Activated CD4-positive, alpha-beta T cell treated with anti-CD3 and anti-CD28 coated beads for 4 hours (primary cell): ENCODE measurements around the gene MBD3.
"Not testable (repeated sequence)": the region's sequence is repeated elsewhere in the genome, so short reads cannot be mapped to it uniquely, and the experiment has no call there.

Source experiments
- DNase-seq, 2 donors: peaks; one replicate each; pipeline ENCODE4 v3.0.0-alpha.2; 2020

The MBD3 gene

DNA sequence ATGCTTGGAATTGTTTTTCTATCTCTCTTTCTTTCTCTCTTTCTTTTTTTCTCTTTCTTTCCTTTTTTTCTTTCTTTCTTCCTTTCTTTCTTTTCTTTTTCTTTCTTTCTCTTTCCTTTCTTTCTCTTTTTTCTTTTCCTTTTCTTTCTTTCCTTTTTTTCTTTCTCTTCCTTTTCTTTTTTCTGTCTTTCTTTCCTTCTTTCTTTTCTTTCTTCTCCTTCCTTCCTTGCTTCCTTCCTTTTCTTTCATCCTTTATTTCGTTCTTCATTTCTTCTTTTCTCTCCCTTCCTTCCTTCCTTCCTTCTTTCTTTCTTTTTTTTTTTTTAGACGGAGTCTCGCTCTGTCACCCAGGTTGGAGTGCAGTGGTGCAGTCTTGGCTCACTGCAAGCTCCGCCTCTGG is 22.7 kb downstream of the MBD3 start:
- no peak for DNase-seq

- DNase-seq, result peak; percentile 79 to 80
Observed at GRCh38 chr19:1568320-1569019, 24.2 kb downstream of the MBD3 start, which contains the start of gene MEX3D. MEX3D (minus strand) TSS chr19:1568325; CDS start chr19:1568058, 267 bp downstream.

- DNase-seq, result no peak
Observed at GRCh38 chr19:1567848-1568227, 24.8 kb downstream of the MBD3 start.

- no peak for DNase-seq
Observed at GRCh38 chr19:1567116-1567847, 25.4 kb downstream of the MBD3 start.

DNA sequence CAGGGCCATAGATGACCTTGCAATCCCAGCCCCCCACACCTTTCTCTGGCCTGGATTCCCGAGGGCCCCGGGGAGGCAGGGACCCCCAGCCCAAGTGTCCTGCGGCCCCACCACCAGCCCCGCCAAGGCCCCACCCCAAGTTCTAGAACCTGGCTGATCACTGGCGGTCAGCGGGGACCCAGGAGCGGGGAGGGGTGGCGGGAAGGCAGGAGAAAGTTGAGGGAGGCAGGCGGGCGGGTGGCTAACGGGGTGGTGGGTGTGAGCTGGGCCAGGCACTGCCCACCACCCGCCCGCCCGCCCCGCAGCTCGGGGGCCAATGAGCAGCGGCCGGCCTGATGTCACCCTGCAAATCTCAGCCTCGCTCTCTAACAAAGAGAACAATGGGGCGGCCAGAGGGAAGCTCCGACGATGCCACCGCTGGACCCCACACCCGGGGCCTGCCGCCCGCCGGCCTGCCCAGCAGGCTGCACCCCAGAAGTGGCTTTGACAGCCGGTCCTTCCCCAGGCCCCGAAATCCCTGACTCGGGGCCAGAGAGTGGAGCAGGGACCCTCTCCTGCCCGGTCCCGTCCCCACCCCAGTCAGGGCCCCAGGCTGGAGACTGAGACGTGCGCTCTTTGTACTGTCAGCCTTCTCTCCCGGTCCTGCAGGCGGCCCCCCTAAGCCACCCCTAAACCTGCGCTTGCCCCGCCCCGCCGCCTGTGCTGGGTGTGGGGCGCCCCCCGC is 26.1 kb downstream of the MBD3 start:
- no peak for DNase-seq

DNA sequence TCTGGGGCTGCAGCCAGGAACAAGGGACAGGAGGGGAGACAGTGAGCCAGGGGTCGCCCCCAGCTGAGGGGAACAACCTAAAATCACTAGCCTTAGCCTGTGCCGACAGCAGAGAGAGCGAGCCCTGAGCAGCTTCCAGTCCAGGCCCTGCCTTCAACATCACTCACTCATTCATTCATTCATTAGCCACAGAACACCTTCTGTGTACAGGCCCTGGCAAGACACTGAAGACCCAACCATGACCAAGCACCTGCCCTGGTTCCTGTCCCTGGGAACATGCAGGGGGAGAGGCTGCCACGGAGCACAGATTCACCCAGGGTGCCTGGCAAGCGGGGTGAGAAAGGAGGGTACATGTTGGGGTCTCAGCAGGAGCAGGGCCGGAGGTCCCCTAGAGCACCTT is 29.4 kb downstream of the MBD3 start:
- no peak for DNase-seq

DNA sequence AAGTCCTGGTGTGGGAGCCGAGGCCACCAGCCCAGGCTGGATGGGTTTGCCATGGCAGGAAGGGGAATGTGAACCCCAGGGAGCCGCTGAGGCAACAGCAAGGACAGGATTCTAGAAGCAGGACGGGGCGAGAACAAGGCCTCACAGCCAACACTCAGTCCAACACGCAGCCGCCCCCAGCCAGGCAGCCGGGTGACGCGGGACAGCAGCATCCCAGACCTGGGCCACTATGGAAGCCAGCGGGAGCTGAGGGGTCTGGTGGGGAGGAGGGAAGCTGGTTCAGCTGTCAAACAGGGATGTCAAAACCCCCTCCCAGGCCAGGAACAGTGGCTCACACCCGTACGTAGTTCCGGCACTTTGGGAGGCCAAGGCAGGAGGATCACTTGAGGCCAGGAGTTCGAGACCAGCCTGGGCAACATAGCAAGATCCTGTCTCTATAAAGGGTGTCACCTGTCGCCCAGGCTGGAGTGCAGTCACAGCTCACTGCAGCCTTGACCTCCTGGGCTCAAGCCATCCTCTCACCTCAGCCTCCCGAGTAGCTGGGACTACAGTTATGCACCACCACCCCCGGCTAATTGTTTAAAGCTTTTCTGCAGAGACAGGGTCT is 31.3 kb downstream of the MBD3 start:
- DNase-seq, result no peak

- no peak for DNase-seq
Observed at GRCh38 chr19:1560286-1560882, 32.3 kb downstream of the MBD3 start.

- DNase-seq, result no peak
Observed at GRCh38 chr19:1558552-1558951, 34.1 kb downstream of the MBD3 start.

DNA sequence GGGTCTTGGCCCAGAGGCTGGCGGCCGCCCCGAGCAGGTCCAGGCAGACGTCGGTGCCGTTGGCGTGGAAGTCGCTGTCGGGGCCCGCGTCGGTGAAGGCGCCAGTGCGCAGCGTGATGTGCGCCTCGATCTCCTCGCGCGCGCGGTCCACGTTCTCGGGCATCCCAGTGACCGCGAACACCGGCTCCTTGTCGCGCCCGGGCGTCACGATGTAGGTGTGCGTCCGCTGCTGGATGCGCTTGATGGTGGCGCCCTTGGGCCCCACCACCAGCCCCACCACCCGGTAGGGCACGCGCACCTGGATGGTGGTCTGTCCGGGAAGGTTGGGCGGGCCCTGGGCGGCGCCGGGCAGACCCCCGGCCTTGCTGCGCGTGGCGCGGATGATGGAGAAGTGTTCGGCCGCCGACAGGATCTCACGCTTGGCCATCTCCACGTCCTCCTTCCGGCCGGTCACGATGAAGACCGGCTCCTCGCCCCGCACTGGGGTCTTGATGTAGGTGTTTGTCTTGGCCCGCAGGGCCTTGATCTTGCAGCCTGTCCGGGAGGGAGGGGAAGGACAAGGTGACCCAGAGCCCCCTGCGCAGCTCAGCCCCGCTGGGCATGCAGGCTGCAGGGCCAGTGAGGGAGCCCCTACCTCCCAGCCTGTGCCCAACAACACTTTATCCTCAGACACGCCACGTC is 36.1 kb downstream of the MBD3 start:
- DNase-seq, result no peak

- no peak for DNase-seq
Observed at GRCh38 chr19:1555487-1556389, 36.9 kb downstream of the MBD3 start.

GRCh38 chr19:1554968-1555367 is 37.7 kb downstream of the MBD3 start:
- no peak for DNase-seq

DNA sequence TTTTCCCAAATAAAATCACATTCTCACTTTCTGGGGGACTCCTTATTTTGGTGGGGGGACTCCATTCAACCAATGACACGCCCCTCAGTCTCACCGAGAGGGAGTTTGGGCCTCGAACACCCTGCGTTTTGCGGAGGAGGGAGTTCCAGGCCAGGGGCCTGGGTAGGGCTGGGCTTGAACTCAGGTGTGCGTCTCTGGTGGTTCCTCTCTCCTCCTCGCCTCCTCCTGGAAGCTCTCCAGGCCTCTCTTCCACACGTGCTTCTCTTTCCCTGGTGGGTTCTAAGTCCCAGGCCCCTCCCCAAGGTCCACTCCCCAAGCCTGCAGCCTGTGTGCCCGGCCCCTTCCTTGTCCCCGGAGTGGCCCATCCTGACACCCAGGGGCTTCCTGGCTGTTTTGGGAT is 39.2 kb downstream of the MBD3 start:
- DNase-seq, result no peak

GRCh38 chr19:1551068-1552040 is 41.3 kb downstream of the MBD3 start:
- no peak for DNase-seq

GRCh38 chr19:1549332-1549945 is 43.2 kb downstream of the MBD3 start:
- no peak for DNase-seq

DNA sequence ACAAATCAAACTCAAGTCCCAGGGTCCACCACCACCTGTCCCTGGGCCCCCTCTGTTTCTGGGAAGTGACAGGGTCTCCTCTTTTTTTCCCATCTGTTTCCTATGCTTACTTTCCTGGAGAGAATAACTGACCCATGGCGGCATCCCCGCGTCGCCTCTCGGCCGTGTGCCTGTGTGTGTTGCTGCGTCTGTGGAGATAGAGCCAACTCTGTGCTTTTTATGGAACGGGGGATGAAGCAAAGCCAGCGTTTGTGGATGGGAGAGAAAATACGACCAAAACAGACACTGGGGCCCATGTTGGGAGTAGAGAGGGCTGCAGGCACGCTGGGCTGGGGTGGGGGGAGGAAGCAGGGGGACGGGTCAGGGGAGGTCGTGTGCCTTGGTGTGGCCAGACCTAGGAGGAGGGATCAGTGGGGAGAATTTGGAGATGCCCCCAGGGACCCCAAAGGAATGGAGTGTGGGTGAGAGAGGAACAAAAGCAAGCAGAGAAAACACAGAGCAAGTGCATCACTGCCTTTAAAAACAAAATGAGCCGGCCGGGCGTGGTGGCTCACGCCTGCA is 52.2 kb downstream of the MBD3 start:
- no peak for DNase-seq

DNA sequence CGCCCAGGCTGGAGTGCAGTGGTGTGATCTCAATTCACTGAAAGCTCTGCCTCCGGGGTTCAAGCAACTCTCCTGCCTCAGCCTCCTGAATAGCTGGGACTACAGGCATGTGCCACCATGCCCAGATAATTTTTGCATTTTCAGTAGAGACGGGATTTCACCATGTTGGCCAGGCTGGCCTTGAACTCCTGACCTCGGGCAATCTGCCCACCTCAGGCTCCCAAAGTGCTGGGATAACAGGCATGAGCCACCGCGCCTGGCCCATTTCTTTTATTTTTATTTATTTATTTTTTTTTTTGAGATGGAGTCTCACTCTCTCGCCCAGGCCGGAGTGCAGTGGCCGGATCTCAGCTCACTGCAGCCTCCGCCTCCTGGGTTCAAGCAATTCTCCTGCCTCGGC is 52.9 kb downstream of the MBD3 start:
- not testable (repeated sequence) for DNase-seq

- DNase-seq, result no peak
Observed at GRCh38 chr19:1538978-1539377, 53.7 kb downstream of the MBD3 start.

GRCh38 chr19:1535699-1536098 is 57.0 kb downstream of the MBD3 start:
- not testable (repeated sequence) for DNase-seq
